Measurements from ENCODE around the gene PAK6.

Gene PAK6

GRCh38 chr15:40310001-40310959 lies 71.4 kb downstream of the PAK6 start:
- no peak for DNase-seq (ENCODE audit: low read depth)

GRCh38 chr15:40310993-40311392 lies 72.1 kb downstream of the PAK6 start:
- no peak for DNase-seq (ENCODE audit: low read depth)

DNA sequence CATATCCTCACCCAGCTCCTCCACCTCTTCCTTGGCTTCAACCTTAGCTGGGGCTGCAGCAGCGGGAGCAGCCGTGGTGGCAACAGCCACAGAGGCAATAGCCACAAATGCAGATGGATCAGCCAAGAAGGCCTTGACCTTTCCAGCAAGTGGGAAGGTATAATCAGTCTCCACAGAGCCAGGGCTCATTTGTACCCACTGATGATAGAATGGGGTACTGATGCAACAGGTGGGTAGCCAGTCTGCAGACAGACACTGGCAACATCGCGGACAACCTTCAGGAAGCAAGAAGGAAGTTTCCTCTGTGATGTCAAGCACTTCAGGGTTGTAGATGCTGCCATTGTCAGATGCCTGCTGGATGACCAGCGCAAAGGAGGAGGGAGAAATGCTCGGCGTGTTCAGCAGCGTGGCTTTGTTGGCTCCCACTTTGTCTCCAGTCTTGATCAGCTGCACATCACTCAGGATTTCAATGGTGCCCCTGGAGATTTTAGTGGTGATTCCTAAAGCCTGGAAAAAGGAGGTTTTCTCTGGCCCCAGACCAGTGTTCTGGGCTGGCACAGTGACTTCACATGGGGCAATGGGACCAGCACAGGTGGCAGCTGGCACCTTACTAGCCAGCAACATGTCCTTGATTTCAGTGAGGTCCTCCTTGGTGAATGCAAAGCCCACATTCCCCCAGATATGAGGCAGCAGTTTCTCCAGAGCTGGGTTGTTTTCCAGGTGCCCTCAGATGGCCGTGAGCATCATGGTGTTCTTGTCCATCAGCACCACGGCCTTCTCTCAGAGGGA lies 73.7 kb downstream of the PAK6 start:
- no peak for DNase-seq (ENCODE audit: low read depth)

- DNase-seq (ENCODE audit: low read depth) = no peak
Observed at GRCh38 chr15:40313531-40314398, 74.9 kb downstream of the PAK6 start.

- no peak for DNase-seq (ENCODE audit: low read depth)
Observed at GRCh38 chr15:40314723-40315276, 75.9 kb downstream of the PAK6 start.

GRCh38 chr15:40316931-40317330 lies 78.1 kb downstream of the PAK6 start:
- DNase-seq (ENCODE audit: low read depth) = no peak

GRCh38 chr15:40317580-40317979 lies 78.7 kb downstream of the PAK6 start:
- no peak for DNase-seq (ENCODE audit: low read depth)

GRCh38 chr15:40320409-40320808 lies 81.5 kb downstream of the PAK6 start:
- no peak for DNase-seq (ENCODE audit: low read depth)

- DNase-seq (ENCODE audit: low read depth) = peak; percentile 73
Observed at GRCh38 chr15:40320931-40321371, 82.1 kb downstream of the PAK6 start.

DNA sequence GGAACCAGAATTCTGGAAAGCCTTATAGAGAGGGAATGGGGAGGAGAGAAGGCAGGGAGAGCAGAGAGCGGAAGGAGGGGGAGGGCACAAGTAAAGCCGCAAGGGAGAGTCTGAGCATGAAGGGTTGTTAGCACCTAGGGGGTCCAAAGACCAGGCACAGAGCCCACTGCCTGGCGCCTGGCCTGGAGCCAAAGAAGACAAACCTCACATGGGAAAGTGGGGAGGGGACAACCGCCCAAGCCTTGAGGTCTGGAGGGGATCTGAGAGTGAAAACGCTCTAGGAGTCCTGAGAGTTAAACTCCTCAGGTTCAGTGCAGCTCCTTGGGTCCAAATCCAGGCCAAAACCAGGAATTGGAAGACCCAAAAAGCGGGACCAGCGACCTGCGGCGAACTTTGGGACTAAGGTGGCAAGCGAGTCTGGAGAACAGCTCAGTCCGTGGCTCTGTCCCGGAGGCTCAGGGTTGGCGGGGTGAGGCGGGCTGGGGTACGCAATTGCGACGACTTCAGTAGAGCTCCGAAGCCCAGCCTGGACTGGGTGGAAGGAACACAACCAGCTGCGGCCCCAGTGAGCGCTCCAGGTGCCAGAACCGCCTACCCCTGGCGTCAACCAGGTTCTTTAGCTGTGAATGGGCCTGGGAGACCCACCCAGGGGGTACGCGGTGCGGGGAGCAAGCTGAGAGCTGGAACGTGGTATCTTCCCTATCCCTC lies 83.8 kb downstream of the PAK6 start:
- no peak for DNase-seq (ENCODE audit: low read depth)

DNA sequence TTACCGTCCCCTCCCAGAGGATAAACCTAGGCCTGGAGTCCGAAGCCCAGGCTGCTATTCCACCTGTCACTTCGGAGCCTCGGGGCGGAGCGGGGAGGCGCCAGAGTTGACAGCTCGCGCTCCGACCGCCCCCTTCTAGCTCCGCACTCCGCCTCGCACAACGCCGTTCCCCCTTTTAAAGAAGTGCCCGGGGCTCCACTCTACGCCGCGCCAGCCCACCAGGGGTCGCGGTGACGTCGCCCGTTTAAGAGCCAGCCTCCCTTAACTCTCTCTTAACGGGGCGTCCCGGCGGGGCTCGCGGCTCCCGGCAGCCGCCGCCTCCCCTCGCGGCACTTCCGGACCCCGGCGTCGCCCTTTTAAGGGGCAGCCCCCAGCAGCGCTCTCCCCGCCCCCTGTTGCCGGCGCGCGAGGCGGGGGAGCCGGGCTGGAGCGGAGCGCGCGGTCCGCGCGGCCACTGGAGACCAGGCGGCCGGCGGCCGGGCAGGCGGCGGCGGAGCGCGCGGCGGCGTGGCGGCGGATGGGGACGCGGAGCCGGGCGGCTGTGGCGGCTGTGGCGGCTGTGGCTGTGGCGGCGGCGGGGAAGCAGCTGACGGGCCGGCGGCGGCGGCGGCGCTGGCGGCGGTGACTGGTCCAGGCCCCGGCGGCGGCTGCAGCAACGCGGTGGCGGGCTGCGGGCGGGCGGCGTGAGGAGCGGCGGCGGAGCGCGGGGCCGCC lies 84.5 kb downstream of the PAK6 start, which contains the start of gene INAFM2:
Gene INAFM2, plus strand, starts transcription at position 454 of the 714 bp plus-strand sequence. CDS start 364 bp downstream, outside the sequence.
- DNase-seq (ENCODE audit: low read depth) = peak; percentile 93

- DNase-seq (ENCODE audit: low read depth) = no peak
Observed at GRCh38 chr15:40323953-40324937, 85.4 kb downstream of the PAK6 start.

DNA sequence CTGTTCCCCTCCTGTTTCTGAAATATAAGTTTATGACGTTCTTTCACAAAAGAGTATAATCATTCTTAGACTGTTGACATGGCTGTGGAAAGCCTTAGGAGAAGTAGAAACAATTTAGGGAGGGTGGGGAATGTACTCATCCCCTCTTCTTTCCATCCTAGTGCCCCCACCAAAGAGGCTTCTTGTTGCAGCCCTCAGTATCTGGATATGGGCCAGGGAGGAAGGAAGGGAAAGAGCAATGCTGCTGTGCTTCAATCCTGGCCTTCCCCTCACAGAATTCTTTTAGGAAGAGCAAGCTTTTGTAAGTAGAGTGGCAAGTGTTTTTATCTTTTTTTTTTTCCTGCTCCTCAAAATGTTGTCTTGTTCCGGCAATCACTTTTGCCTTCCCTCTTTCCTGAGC lies 86.3 kb downstream of the PAK6 start:
- no peak for DNase-seq (ENCODE audit: low read depth)

DNA sequence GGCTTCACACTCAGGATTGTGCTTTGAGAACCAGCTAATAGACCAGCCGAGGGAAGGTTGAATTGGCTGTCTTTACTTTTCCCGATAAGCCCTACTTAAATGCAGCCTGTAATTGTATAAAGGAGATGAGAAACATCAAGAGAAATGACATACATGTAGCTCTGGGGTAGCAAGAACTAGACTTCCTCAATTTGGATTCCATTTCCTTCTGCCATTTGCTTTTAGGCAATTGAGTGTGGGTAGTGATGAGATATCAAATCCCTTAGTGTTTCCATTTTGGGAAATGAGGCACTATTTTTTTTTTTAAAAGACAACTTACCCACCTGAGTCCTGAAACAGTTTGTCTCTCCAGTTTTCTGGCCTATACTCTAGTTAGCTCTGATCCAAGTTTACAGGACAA lies 86.8 kb downstream of the PAK6 start:
- no peak for DNase-seq (ENCODE audit: low read depth)

Measured in iris pigment epithelial cell (primary cell).